Activated naive CD8-positive, alpha-beta T cell treated with anti-CD3 and anti-CD28 coated beads, Interleukin-2, amount 50 U/mL, for 16 hours (primary cell): ENCODE data around the gene ATF6.

Experiments used
- DNase-seq: peaks from one replicate; pipeline ENCODE4 v3.0.0-alpha.2; 2020; ENCODE audit warnings: low read depth, low spot score

The ATF6 gene

DNA sequence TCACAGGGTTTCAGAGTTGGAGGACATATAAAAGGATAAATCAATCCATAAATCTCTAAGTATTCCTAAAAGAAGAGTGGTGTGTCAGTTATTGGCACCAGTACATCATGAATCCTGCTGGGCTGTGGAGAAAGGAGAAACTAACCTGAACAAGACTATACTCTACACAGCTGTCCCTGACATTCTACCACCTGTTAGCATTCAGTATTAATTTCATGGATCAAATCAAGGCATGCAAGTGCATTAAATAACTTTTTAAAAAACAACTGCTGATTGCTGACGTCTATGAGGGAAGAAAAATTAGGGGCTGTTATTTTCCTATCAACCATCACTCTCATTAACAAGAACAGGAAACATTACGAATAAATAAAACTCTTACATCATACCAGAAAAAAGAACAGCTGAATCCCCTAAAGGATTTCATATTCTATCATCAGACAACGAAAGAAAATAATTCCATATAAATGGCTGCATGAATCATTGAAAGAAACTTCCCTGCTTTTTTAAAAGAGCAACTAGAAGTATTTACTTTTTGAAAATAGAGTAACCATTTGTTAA lies 121.7 kb downstream of the ATF6 start:
- no peak for DNase-seq

DNA sequence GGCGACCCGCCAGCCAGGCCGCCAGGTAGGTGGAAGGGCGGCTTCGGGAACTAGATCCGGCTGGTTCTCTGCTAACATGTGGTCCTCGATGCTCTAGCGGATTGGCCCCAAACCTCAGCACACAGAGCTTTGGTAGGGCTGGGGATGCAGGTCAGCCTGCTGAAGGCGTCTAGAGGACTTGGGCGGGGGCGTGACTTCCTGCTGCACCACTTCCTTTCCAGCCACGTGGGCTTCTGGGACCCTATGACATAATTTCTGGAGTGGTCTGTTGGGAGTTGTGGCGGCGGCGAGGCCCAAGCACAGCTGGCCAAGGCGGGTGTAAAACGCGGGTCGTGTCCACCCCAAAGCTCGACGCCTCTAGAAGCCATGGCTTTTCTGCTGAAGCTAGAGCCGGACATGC lies 124.5 kb downstream of the ATF6 start:
- no peak for DNase-seq

DNA sequence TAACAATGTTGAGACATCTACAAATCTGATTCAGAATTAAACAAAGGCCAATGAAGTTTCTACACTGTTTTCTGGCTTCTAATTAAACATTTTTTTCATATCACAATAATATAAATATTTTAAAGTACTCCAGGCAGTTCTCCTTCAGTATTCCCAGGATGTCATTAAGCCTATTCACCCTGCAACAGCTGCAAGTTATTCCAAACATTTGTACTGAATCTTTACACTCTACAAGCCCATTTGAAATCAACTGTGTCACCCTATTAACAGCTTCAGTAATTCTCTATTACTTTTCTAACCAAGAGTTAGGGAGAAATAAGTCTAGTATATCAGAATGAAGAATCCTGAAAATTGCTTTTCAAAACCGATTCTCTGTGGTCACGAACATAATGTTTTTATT lies 133.0 kb downstream of the ATF6 start:
- DNase-seq = no peak

DNA sequence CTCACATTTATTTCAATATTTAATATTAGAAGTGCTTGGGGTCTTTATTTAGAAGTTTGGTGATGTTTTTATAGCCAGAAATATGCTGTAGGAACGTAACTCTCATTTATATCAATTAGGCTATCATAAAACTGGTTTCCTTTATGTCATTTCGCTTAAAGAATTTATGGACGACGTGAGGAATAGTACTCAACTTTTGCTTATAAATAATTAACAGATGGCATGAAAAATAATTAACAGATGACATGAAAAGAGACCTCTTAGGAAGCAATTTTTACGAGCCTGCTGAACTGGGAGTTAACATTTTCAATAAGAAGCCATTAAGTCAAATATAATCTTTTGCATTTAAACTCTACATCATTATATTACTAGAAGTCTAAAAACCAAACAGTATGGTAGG lies 134.0 kb downstream of the ATF6 start:
- no peak for DNase-seq

DNA sequence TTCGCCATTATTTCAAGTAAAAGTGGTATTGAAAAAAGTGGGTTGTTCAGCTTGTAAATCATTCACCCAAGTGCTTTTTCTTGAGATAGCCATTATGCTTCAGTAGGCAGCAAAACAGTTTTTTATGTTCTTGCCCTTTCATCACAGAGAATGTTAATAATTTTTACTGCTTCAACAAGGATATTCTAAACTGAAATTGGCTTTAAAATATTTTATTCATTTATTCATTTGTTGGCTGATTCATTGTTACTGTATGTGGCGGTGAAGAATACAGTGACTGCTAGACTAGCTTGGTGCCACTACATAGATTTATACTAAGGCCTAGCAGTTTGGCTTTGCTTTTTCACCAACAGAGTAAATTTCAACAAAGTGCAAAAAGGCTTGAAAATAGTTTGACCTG lies 136.1 kb downstream of the ATF6 start:
- DNase-seq = no peak

DNA sequence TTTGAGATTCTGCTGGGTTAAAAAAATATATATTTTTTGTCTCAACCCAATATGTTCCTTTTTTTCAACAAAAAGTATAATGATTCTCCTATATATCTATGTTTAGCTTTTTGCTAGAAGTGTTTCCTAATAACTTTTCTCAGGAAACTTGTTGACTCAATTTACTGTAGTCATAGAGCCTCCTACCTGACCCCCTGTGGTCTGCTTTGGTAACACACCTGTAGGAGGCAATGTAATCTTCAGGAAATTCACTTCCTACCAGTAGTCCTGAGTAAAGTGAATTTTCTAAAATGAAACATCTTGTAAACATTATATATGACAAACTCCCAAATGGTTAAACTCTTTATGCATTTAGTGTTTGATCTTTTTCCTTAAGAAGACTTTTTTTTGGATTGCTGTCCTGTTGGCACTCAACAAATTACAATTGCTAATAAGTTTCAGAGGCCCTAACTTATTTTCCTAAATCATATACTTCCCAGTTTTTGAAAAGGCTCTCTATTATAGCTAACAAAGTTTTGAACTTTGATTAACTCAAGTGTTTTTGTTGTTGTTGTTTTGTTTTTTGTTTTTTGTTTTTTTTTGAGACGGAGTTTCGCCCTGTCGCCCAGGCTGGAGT lies 139.3 kb downstream of the ATF6 start:
- DNase-seq = no peak

DNA sequence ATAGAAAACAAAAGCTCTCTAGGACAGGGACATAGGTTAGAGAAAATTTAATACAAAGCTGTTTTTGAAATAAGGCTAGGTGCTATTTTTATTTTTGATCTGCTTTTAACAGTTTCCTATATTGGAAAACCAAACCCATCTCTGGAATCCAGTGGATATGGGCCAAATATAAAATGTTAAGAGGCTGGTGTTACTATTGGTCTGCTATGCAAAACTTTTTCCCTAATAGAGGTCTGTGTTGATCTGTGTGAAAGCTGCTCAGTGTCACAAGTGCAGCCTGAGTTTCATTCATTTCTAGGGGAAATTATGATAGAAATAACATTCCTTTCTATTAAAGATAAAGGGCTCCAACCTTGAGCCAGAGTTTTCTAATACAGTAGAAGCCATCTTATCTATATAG lies 141.1 kb downstream of the ATF6 start:
- no peak for DNase-seq

DNA sequence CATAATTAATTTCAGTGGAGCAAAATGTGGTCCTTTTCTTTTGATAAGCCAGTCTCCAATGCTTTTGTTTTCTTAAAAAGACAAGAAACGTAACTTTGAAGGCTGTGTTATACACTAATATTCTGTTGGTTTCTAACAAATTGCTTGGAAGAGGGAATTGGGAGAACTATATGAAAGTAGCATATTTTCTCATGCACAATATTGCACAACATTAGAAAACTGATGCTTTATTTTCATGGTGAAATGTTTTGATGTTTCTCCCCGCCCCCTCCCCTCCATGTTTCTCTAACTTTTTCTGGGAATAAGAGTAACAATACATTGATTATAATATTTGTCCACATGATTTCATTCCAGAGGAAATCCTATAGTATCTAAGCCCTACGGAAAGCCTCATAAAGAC lies 142.1 kb downstream of the ATF6 start:
- DNase-seq = no peak

DNA sequence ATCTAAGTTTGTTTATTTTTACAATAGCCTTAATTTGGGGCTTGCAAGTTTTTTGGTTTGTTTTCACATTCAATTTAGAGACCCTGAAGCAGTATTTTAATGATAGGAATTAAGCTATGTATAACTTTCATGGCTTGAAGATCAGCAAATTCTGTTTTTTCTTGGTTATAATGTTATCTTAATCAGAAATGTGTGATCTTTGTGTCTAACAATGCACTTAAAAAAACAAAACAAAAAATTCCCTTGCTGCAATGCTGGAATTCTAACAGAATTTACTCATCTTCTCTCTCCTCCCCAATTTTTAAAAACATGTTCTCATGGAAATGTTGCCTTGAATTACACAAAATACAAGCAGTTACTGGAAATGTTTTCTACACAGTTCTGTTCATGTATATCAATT lies 144.5 kb downstream of the ATF6 start:
- no peak for DNase-seq

DNA sequence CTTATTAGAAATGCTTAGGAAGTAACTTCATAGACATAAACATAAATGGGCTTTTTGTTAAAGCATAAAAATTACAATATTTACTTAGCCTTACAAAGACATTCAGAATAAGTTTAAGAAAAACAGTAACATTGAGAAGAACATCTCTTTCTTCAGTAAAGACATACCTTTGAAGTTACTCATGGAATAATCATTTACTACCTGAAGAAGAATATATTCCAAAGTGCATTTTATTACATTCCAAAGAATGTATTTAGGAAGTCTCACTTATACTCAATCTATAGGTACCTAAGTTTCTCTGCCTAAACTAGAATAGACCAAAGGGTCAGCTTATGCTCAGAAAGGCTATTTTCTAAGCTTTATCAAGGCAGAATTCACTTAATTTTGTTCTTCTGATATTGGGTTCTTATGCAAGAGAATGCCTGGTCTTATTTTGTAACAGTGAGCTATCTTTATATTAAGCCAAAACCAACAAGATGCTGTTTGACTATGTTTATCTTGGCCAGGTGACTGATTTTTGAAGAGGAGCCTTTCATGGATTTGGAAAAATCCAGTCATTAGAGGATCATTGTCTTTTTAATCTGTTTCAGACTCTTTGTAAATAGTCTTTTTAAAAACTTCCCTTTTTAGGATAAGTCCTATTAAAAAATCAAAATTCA lies 147.5 kb downstream of the ATF6 start:
- no peak for DNase-seq

DNA sequence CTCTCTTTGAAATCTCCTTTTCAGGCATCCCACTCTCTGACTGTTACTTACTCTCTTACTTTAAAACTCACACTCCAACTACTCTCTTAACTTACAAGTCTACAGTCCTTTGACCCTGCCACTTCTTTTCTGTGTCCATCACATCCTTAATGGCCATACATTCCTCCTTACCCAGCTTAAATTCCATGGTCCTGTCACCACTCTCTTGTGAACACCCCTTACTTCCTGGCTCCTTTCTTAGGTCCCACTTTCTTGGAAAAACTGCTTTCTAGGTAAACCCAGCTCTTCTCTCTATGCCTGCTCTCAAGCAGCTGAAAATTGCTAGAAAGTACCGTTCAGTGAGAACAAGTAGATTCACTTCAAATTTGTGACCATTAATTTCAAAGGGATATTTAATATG lies 148.5 kb downstream of the ATF6 start:
- DNase-seq = no peak

DNA sequence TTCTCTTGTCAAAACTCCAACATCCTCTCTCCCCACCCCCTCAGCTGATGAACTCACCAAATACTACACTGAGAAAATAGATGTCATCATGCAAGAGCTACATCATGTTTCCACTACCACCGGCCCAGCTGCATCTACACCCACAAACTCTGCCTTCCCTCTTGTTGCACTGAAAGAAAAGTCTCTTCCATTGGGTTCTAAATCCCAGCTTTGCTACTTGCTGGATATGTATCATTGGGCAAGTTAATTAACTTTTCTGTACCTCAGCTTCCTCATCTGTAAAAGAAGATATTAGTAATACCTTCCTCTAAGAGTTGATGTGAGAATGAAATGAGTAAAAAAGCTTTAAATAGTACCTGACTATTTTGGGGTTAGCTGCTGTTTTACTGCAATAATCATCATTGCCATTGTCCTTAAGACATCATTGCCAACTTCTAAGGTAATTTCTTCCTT lies 149.0 kb downstream of the ATF6 start:
- DNase-seq = peak; percentile 7

DNA sequence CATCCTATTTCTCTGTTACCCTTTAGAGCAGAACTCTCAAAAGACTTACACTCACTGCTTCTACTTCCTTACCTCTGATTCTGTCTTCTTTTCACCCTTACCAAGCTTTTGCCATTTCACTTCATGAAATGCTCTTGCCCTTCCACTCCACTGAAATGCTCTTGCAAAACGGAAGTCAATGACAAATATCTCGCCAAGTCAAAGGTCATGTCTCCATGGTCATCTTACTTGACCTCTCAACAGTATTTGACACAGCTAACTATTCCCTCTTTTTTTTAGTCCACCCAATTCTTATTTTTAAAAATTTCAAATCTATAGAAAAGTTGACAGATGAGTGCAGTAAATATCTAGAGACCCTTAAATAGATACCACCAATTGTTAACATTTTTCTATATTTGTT lies 149.9 kb downstream of the ATF6 start:
- DNase-seq = no peak

DNA sequence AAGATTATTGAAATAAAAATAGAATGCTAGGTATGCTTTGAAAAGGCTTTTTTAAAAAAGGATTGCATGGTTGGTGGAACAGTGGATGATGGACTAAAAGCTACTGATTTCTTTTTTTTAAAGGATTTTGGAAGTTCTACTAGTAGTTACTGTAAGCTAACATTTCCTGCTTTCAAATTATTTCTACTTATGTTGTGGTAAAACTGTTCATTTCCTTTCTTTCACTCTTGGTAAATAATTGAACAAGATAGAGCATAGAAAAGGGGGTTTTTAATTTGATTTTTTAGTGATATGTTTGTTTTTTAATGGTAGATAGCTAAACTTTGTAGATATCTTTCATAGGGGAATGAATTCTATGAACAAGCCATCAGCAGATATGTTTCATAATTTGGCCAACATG lies 153.1 kb downstream of the ATF6 start:
- DNase-seq = no peak

DNA sequence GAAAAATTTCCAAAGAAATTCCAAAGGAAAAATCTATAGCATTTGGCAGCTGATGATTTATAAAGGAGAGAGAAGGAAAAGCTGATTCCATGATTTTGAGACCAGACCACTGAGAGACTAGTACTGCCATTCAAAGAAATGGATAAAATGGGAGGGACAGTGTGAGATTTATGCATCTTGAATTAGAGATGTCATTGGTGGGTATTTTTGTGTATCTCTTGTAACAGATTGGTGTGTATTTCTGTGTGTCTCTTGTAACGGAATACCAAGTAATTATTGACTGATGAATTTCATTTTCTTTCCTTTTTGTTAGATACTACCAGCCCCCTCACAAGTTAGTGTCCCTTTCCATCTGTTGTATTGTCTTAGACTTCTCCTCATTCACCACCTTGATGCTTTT lies 155.4 kb downstream of the ATF6 start:
- DNase-seq = no peak

DNA sequence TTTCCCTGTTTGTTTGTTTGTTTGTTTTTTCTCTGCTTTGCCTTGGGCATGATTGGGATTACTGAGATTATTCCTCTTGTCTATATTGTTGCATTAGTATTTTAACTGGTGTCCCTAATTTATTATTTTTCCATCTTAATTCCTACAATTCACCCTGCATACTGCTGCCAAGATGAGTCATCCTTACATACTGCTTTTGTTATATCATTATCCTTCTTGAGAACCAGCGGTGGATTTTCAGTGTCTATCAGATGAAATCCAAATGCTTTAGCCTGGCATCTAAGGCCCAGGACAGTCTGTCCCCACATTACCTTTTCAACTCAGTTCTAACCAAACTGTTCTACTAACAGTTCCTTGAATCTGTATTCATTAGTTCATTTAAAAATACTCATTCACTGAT lies 155.9 kb downstream of the ATF6 start:
- DNase-seq = no peak

DNA sequence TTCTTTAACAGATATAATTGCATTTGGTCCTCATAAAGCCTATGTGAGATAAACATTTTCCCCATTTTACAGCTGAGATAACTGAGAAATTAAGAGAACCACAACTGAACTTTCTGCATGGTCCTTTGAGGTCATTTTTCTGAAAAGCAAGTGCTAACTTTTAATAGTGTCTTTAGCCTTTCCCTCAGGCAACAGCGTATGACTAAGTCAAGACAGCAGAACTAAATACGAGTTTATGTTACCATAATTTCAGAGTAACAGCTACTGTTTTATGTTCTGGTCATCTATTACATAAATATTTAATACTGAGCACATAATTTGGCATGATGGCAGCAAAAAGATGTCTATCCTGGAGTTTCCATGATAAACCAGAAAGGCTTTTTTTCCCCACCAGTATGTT lies 161.9 kb downstream of the ATF6 start:
- no peak for DNase-seq

DNA sequence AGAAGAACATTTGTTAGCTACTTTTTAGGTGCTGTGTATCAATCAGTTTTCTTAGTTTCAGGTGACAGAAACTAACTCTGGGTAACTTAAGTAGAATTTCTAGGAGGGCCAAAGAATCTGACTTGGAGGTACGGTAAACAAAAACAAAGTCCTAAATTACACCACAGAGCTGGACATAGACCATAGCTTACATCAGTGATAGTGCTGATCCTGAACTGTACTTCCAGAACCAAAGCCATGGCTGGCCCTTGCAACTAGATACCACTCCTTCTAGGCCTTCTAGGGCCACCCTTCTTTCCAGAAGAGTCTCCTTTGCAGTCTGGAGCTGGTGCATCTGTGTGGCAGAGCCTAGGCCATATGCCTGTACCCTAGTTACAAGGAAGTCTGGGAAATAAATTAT lies 163.0 kb downstream of the ATF6 start:
- DNase-seq = no peak

DNA sequence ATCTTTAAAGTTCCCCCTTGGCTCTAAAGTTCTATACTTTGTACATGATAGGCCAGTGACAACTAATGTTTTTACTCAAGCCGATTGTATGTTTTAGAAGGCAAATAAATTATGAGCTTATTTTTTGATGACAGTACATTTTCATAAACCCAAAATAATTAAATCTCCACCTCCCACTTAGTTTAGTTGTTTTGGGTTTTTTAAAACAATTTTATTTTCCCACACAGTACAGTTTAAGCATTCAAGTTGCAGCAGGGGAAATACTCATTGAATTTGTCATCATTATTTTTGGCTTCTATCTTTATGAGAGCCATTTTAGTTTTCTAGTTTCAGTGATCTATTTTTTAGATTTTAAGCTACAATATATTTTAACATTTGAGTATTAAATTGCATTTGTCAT lies 163.9 kb downstream of the ATF6 start:
- DNase-seq = no peak

DNA sequence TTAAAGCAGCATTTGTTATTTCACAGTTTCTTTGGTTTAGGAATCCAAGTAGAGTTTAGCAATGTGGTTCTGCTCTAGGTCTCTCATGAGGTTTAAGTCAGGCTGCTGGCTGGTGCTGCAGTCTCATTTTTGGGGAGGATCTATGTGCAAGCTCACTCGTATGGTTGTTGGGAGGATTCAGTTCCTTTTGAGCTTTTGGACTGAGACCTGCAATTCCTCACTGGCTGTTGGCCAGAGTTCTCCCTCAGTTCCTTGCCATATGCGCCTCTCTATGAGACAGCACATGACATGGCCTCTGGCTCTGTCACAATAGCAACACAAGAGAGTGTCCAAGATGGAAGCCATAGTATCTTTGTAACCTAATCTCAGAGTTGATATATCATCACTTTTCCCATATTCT lies 166.5 kb downstream of the ATF6 start:
- no peak for DNase-seq

DNA sequence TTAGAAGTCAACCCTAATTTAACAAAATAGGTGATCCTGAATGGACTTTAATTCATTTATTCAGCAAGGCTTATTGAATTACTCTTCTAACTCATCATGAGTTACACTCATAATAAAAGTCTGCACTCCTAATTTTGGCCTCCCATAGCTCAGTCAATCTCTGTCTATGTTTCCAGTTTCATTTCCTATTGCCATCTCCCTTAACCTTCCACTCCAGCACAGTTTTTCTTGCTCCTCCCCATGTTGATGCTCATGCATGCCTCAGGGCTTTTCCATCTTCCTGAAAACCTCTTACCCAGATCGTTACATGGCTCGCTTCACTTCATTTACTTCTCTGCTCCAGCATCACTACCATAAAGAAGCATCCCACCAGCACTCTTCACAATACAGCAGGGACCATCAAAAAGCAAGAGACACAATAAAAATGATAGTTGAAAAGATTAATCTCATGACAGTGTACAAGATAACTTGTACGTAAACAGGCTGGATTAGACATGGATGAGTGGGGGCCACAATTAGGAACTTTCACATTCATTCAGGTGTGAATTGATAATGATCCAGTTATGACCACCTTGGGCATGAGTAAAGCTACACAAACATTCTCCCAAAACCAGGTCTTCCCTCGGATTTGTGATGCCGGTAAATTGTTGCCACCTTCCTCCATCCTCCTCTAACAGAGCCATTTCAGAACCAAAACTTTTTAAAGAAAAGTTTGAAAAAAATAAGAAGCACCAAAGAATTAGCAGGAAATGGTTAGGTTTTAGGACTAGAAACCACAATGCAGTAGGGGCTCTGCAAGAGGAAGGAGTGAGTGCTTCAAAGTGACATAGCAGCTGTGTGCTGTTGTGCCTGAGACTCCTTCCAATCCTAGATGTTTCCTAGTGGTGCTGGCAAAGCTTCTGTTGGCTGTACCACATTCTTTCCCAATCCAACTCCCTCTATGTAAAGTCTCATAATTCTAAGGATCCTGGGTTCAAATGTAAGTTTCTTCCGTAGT lies 167.8 kb downstream of the ATF6 start:
- no peak for DNase-seq

DNA sequence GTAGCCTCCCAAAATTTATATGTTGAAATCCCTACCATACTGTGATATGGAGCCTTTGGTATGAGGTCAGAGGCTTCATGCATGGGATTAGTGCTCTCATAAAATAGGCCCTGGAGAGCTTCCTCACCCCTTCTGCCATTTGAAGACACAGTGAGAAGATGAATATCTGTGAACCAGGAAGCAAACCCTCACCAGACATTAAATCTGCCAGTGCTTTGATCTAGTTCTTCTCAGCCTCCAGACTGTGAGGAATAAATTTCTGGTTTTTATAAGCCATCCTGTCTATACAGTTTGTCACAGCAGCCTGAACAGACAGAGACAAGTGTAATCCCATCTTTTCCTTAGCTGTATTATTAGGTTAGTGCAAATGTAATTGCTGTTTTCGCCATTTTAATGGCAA lies 169.1 kb downstream of the ATF6 start:
- no peak for DNase-seq
